GM10266 (cell line): ENCODE results near the gene CSGALNACT2.

Source experiments
- DNase-seq: peaks from one replicate; pipeline ENCODE4 v3.0.0; 2012; ENCODE audit errors: extremely low spot score
- CTCF ChIP-seq: IDR thresholded peaks from 2 replicates; pipeline ENCODE4 v1.5.1; 2012; ENCODE audit warnings: mild to moderate bottlenecking, low read depth; ENCODE audit not compliant: control insufficient read depth, insufficient read depth; ENCODE audit errors: missing control alignments

CSGALNACT2 gene

GRCh38 chr10:43225787-43226153, 87.5 kb downstream of the CSGALNACT2 start:
- DNase-seq: no peak
- no peak for TF ChIP-seq CTCF

- DNase-seq: no peak
- no peak for TF ChIP-seq CTCF
These were observed 88.2 kb downstream of the CSGALNACT2 start for GRCh38 chr10:43226441-43226840.

GRCh38 chr10:43226851-43227845, 88.9 kb downstream of the CSGALNACT2 start:
- TF ChIP-seq CTCF: no peak
- no peak for DNase-seq

GRCh38 chr10:43227911-43228782, 89.9 kb downstream of the CSGALNACT2 start:
- TF ChIP-seq CTCF: no peak

GRCh38 chr10:43228783-43229207, 90.5 kb downstream of the CSGALNACT2 start:
- no peak for TF ChIP-seq CTCF
- no peak for DNase-seq

More at GRCh38 chr10:43227911-43228782, 89.9 kb downstream of the CSGALNACT2 start:
- DNase-seq: no peak

- no peak for DNase-seq
- TF ChIP-seq CTCF: no peak
These were observed 91.2 kb downstream of the CSGALNACT2 start for GRCh38 chr10:43229208-43230061.
